ENCODE data around the gene SCNN1A.
A peak's percentile ranks its signal among the peaks of the same experiment; 100 is the strongest.

Gene SCNN1A

GRCh38 chr12:6360578-6361490 is 14.5 kb downstream of the SCNN1A start:
- H3K9ac ChIP-seq, result no peak overlapping the region
- H3K4me2 ChIP-seq (ENCODE audit: low read length), result no peak overlapping the region
- TF ChIP-seq, protein P1, sequence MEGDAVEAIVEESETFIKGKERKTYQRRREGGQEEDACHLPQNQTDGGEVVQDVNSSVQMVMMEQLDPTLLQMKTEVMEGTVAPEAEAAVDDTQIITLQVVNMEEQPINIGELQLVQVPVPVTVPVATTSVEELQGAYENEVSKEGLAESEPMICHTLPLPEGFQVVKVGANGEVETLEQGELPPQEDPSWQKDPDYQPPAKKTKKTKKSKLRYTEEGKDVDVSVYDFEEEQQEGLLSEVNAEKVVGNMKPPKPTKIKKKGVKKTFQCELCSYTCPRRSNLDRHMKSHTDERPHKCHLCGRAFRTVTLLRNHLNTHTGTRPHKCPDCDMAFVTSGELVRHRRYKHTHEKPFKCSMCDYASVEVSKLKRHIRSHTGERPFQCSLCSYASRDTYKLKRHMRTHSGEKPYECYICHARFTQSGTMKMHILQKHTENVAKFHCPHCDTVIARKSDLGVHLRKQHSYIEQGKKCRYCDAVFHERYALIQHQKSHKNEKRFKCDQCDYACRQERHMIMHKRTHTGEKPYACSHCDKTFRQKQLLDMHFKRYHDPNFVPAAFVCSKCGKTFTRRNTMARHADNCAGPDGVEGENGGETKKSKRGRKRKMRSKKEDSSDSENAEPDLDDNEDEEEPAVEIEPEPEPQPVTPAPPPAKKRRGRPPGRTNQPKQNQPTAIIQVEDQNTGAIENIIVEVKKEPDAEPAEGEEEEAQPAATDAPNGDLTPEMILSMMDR (IDR thresholded peaks at IDR 0.05), result no peak
- no peak overlapping the region for H3K4me3 ChIP-seq (ENCODE audit: low read depth, low read length)
- no peaks in the 10 kb centered on the region for H3K36me3 ChIP-seq (ENCODE audit: control insufficient read depth, insufficient read depth, low read length)
- peaks cover 9% of the 10 kb centered on the region for H3K4me1 ChIP-seq
- H3K9me3 ChIP-seq (ENCODE audit: control insufficient read depth, low read length), result no peaks in the 10 kb centered on the region
- H2AFZ ChIP-seq, result no peak overlapping the region
- no peaks in the 10 kb centered on the region for H3K79me2 ChIP-seq
- H3K27ac ChIP-seq, result no peak overlapping the region
- H3K27me3 ChIP-seq (ENCODE audit: control insufficient read depth, insufficient read depth, low read length), result no peaks in the 10 kb centered on the region

- Histone ChIP-seq H3K9me3 (ENCODE audit: control insufficient read depth, low read length) (no peaks in the 10 kb centered on the region), H3K4me2 (ENCODE audit: low read length) (no peak overlapping the region), H2AFZ (no peak overlapping the region), H3K4me3 (ENCODE audit: low read depth, low read length) (no peak overlapping the region), H3K9ac (no peak overlapping the region), H3K27me3 (ENCODE audit: control insufficient read depth, insufficient read depth, low read length) (no peaks in the 10 kb centered on the region), H3K36me3 (ENCODE audit: control insufficient read depth, insufficient read depth, low read length) (no peaks in the 10 kb centered on the region), H3K79me2 (no peaks in the 10 kb centered on the region), H3K4me1 (peaks cover 9% of the 10 kb centered on the region), H3K27ac (no peak overlapping the region)
- TF ChIP-seq, protein P1 (IDR thresholded peaks at IDR 0.05), result no peak
Observed at GRCh38 chr12:6360080-6360571, 15.2 kb downstream of the SCNN1A start.

DNA sequence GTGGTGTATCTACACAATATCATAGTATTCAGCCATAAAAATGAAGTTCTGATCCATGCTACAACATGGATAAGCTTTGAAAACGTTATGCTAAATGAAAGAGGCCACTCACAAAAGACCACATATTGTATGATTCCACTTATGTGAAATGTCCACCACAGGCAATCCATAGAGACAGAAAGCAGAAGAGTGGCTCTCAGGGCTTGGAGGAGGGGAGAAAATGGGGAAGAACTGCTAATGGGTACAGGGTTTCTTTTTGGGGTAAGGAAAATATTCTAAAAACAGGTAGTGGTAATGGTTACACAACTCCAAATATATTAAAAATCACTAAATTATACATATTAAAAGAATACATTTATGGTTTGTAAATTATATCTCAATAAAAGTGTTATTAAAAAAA is 16.5 kb downstream of the SCNN1A start:
- Histone ChIP-seq H3K79me2 (no peaks in the 10 kb centered on the region), H3K9ac (no peak overlapping the region), H3K4me1 (peaks cover 5% of the 10 kb centered on the region), H3K27me3 (ENCODE audit: control insufficient read depth, insufficient read depth, low read length) (no peaks in the 10 kb centered on the region), H3K27ac (no peak overlapping the region), H3K9me3 (ENCODE audit: control insufficient read depth, low read length) (no peaks in the 10 kb centered on the region), H3K36me3 (ENCODE audit: control insufficient read depth, insufficient read depth, low read length) (no peaks in the 10 kb centered on the region), H3K4me3 (ENCODE audit: low read depth, low read length) (no peak overlapping the region), H3K4me2 (ENCODE audit: low read length) (no peak overlapping the region), H2AFZ (no peak overlapping the region)
- TF ChIP-seq, protein P1 (IDR thresholded peaks at IDR 0.05), result no peak

- H3K4me1 ChIP-seq, result peaks cover 5% of the 10 kb centered on the region
- H3K4me3 ChIP-seq (ENCODE audit: low read depth, low read length), result no peak overlapping the region
- H3K79me2 ChIP-seq, result no peaks in the 10 kb centered on the region
- no peak overlapping the region for H3K9ac ChIP-seq
- H3K4me2 ChIP-seq (ENCODE audit: low read length), result no peak overlapping the region
- no peak overlapping the region for H3K27ac ChIP-seq
- peak overlapping the region; percentile 5 for H2AFZ ChIP-seq
- H3K36me3 ChIP-seq (ENCODE audit: control insufficient read depth, insufficient read depth, low read length), result no peaks in the 10 kb centered on the region
- no peaks in the 10 kb centered on the region for H3K27me3 ChIP-seq (ENCODE audit: control insufficient read depth, insufficient read depth, low read length)
- TF ChIP-seq, protein P1 (IDR thresholded peaks at IDR 0.05), result no peak
- H3K9me3 ChIP-seq (ENCODE audit: control insufficient read depth, low read length), result no peaks in the 10 kb centered on the region
Observed at GRCh38 chr12:6356374-6356820, 19.0 kb downstream of the SCNN1A start.

Data from parathyroid adenoma (tissue), 2 donors.